GM19351 (cell line): ENCODE measurements around the gene KRT35.

Source experiments
- ATAC-seq: cut with Tn5 transposase; IDR thresholded peaks from one replicate; pipeline ENCODE4 v1.9.1; 2021; ENCODE audit warnings: mild to moderate bottlenecking, moderate library complexity; ENCODE audit not compliant: unreplicated experiment

KRT35 gene

GRCh38 chr17:41490000-41490990, 9.3 kb upstream of the KRT35 start:
- ATAC-seq, result no peak

GRCh38 chr17:41489531-41489930, 8.6 kb upstream of the KRT35 start, which contains the start of gene KRT36:
KRT36 (minus strand) TSS chr17:41489910; CDS start chr17:41489864, 46 bp downstream.
- no peak for ATAC-seq

- ATAC-seq, result no peak
Measured at GRCh38 chr17:41486809-41487530, 6.0 kb upstream of the KRT35 start.

GRCh38 chr17:41486316-41486715, 5.4 kb upstream of the KRT35 start:
- ATAC-seq, result no peak

- ATAC-seq, result no peak
Measured at GRCh38 chr17:41484920-41485904, 4.3 kb upstream of the KRT35 start.

- ATAC-seq, result no peak
Measured at GRCh38 chr17:41483991-41484826, 3.3 kb upstream of the KRT35 start.

GRCh38 chr17:41483531-41483930, 2.6 kb upstream of the KRT35 start:
- ATAC-seq, result no peak

- no peak for ATAC-seq
Measured at GRCh38 chr17:41480581-41480980, 370 bp downstream of the KRT35 start.

- no peak for ATAC-seq
Measured at GRCh38 chr17:41480136-41480535, 815 bp downstream of the KRT35 start.

GRCh38 chr17:41478237-41478636, 2.7 kb downstream of the KRT35 start:
- ATAC-seq, result no peak

- no peak for ATAC-seq
Measured at GRCh38 chr17:41476866-41477815, 3.8 kb downstream of the KRT35 start.

GRCh38 chr17:41475421-41475820, 5.5 kb downstream of the KRT35 start:
- no peak for ATAC-seq

- ATAC-seq, result no peak
Measured at GRCh38 chr17:41474863-41475262, 6.1 kb downstream of the KRT35 start.

- ATAC-seq, result no peak
Measured at GRCh38 chr17:41468346-41468745, 12.6 kb downstream of the KRT35 start.

- no peak for ATAC-seq
Measured at GRCh38 chr17:41467561-41467960, 13.4 kb downstream of the KRT35 start.

- no peak for ATAC-seq
Measured at GRCh38 chr17:41466988-41467387, 14.0 kb downstream of the KRT35 start, which contains the start of gene KRT32. KRT32 (minus strand) TSS chr17:41467386; CDS start chr17:41467325, 61 bp downstream.

GRCh38 chr17:41464682-41465081, 16.3 kb downstream of the KRT35 start:
- ATAC-seq, result no peak

GRCh38 chr17:41464173-41464572, 16.8 kb downstream of the KRT35 start:
- no peak for ATAC-seq
